B cell (primary cell): ENCODE measurements around the gene NDUFAF2.

Experiments used
- EZH2 ChIP-seq: IDR thresholded peaks from 2 replicates; pipeline ENCODE4 v1.6.1; 2012; ENCODE audit warnings: borderline replicate concordance, low read depth, mild to moderate bottlenecking, moderate library complexity, low read length; ENCODE audit not compliant: insufficient read depth, poor library complexity, severe bottlenecking
- TF ChIP-seq, protein P1 (sequence below): fragments of 200-600 bp; IDR thresholded peaks from one replicate; pipeline ENCODE4 v1.8.0; 2022; ENCODE audit warnings: antibody characterized with exemption, mild to moderate bottlenecking

DNA sequence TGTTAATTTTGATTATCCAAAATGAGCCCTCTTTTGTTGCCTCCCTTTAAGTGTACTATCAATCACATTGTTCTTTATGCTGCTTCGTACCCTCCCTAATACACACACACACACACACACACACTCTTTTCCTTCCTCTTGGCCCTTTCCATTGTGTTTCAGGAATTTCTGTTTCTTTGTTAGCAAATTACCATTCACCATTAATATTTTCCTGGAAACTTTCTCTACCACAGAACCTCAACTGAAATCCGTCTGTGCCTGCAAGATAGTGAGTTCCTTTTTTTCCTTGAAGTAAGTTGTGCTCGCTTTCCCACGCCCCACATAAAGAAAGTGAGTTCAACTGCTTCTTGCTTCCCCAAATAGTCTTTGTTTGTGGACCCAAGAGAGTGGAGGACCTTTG, 155.4 kb downstream of the NDUFAF2 start:
- TF ChIP-seq, protein P1, sequence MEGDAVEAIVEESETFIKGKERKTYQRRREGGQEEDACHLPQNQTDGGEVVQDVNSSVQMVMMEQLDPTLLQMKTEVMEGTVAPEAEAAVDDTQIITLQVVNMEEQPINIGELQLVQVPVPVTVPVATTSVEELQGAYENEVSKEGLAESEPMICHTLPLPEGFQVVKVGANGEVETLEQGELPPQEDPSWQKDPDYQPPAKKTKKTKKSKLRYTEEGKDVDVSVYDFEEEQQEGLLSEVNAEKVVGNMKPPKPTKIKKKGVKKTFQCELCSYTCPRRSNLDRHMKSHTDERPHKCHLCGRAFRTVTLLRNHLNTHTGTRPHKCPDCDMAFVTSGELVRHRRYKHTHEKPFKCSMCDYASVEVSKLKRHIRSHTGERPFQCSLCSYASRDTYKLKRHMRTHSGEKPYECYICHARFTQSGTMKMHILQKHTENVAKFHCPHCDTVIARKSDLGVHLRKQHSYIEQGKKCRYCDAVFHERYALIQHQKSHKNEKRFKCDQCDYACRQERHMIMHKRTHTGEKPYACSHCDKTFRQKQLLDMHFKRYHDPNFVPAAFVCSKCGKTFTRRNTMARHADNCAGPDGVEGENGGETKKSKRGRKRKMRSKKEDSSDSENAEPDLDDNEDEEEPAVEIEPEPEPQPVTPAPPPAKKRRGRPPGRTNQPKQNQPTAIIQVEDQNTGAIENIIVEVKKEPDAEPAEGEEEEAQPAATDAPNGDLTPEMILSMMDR: no peak
- TF ChIP-seq EZH2: no peak
